Measurements from ENCODE around the gene ZNF800. TPM values are rescaled to one million over a fixed set of nuclear protein-coding genes. Genes with fewer than 3 reads are reported as not detected.

The ZNF800 gene
- total and polyA plus RNA-seq, 8 donors: 3.8 to 41.9 (median 20.9) TPM

GRCh38 chr7:127390186-127390816, 2.2 kb downstream of the ZNF800 start:
- Histone ChIP-seq H3K4me1 (peaks cover 18 to 62% (median 44%) of the 10 kb centered on the region in 4 donors), H3K36me3 (peaks cover 0 to 50% (median 31%) of the 10 kb centered on the region in 4 donors), H3K27me3 (no peaks in the 10 kb centered on the region), H3K4me3 (no peak overlapping the region), H3K9me3 (no peaks in the 10 kb centered on the region), H3K27ac (no peak overlapping the region)
- no peak for TF ChIP-seq CTCF (IDR thresholded peaks at IDR 0.05)
- 39 to 57% (median 47%) methylated on average over 2 of the region's 2 CpGs for WGBS, 5 donors
- intact Hi-C loops (cut with DNase I; ENCODE audit: low total_unique reads): no loop called here
- peak in 1 of 2 donors; percentile 11 for DNase-seq

GRCh38 chr7:127389321-127389720, 3.2 kb downstream of the ZNF800 start:
- TF ChIP-seq POLR2A (IDR thresholded peaks at IDR 0.05): no peak
- no peak for TF ChIP-seq EP300 (IDR thresholded peaks at IDR 0.05)
- TF ChIP-seq CTCF (IDR thresholded peaks at IDR 0.05): no peak
- no peak for TF ChIP-seq POLR2AphosphoS5 (IDR thresholded peaks at IDR 0.05)
- Histone ChIP-seq H3K36me3 (peaks cover 0 to 55% (median 36%) of the 10 kb centered on the region in 4 donors), H3K27me3 (no peaks in the 10 kb centered on the region), H3K4me3 (no peak overlapping the region), H3K27ac (no peak overlapping the region), H3K9me3 (no peaks in the 10 kb centered on the region), H3K4me1 (peaks cover 18 to 62% (median 44%) of the 10 kb centered on the region in 4 donors)
- no peak for DNase-seq
- WGBS, 5 donors: 80 to 93% (median 90%) methylated on average over 1 of the region's 1 CpG
- intact Hi-C loops (cut with DNase I; ENCODE audit: low total_unique reads): no loop called here

- peaks cover 0 to 59% (median 39%) of the 10 kb centered on the region in 4 donors for H3K36me3 ChIP-seq
- intact Hi-C loops (cut with DNase I; ENCODE audit: low total_unique reads): no loop called here
- H3K27ac ChIP-seq: no peak overlapping the region
- WGBS, 5 donors: 96 to 97% (median 97%) methylated on average over 2 of the region's 2 CpGs
- no peak overlapping the region for H3K4me3 ChIP-seq
- peaks cover 18 to 60% (median 41%) of the 10 kb centered on the region in 4 donors for H3K4me1 ChIP-seq
- H3K27me3 ChIP-seq: no peaks in the 10 kb centered on the region
- DNase-seq: no peak
- no peaks in the 10 kb centered on the region for H3K9me3 ChIP-seq
- TF ChIP-seq EP300 (IDR thresholded peaks at IDR 0.05): no peak
- no peak for TF ChIP-seq POLR2A (IDR thresholded peaks at IDR 0.05)
- TF ChIP-seq CTCF (IDR thresholded peaks at IDR 0.05): no peak
- no peak for TF ChIP-seq POLR2AphosphoS5 (IDR thresholded peaks at IDR 0.05)
These were observed 4.5 kb downstream of the ZNF800 start for GRCh38 chr7:127387974-127388373.

- H3K27ac ChIP-seq: no peak overlapping the region
- no peaks in the 10 kb centered on the region for H3K9me3 ChIP-seq
- TF ChIP-seq POLR2A (IDR thresholded peaks at IDR 0.05) (no peak), EP300 (IDR thresholded peaks at IDR 0.05) (no peak), CTCF (IDR thresholded peaks at IDR 0.05) (no peak), POLR2AphosphoS5 (IDR thresholded peaks at IDR 0.05) (no peak)
- no peak for DNase-seq
- intact Hi-C loops (cut with DNase I; ENCODE audit: low total_unique reads): no loop called here
- H3K4me3 ChIP-seq: no peak overlapping the region
- H3K4me1 ChIP-seq: peaks cover 4 to 69% (median 34%) of the 10 kb centered on the region in 4 donors
- WGBS, 5 donors: 49 to 70% (median 58%) methylated on average over 1 of the region's 1 CpG
- H3K27me3 ChIP-seq: no peaks in the 10 kb centered on the region
- H3K36me3 ChIP-seq: peaks cover 0 to 47% (median 30%) of the 10 kb centered on the region in 4 donors
These were observed 9.2 kb downstream of the ZNF800 start for GRCh38 chr7:127383123-127383835.
